Astrocyte of the spinal cord (primary cell): ENCODE data around the gene USH2A.

Experiments used
- DNase-seq: peaks from one replicate; pipeline ENCODE4 v3.0.0; 2011; ENCODE audit warnings: low read depth, low spot score
- H3K4me3 ChIP-seq: 2 replicates; pipeline ENCODE4 v1.5.1; 2011; ENCODE audit warnings: low read depth, mild to moderate bottlenecking, low read length, moderate library complexity
- in situ Hi-C: cut with HindIII; loops from 2 replicates; pipeline ENCODE4 v1.10.0; 2017; ENCODE audit warnings: low sequenced_read_pairs
- TF ChIP-seq, protein P1 (sequence below): IDR thresholded peaks from 2 replicates; pipeline ENCODE4 v1.5.1; 2012; ENCODE audit warnings: low read depth, mild to moderate bottlenecking, low read length, inconsistent platforms

USH2A gene

DNA sequence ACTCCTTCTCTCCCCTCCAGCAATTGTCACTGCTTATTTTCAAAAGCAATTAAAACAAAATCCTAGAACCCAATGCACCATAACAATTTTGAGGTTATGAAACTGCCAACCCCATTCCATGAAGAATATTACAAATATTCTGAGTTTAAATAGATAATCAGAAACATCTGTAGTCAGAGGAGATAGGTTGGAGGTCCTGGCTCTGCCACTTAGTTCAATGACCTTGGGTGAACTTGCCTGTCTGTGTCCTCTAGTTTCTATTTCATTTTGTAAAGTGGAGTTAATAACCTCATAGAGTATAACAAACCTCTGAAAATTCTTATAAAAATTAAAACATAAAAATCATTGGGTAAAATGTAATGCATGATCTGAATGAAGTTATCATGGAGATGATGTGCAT is 691.5 kb downstream of the USH2A start:
- TF ChIP-seq, protein P1, sequence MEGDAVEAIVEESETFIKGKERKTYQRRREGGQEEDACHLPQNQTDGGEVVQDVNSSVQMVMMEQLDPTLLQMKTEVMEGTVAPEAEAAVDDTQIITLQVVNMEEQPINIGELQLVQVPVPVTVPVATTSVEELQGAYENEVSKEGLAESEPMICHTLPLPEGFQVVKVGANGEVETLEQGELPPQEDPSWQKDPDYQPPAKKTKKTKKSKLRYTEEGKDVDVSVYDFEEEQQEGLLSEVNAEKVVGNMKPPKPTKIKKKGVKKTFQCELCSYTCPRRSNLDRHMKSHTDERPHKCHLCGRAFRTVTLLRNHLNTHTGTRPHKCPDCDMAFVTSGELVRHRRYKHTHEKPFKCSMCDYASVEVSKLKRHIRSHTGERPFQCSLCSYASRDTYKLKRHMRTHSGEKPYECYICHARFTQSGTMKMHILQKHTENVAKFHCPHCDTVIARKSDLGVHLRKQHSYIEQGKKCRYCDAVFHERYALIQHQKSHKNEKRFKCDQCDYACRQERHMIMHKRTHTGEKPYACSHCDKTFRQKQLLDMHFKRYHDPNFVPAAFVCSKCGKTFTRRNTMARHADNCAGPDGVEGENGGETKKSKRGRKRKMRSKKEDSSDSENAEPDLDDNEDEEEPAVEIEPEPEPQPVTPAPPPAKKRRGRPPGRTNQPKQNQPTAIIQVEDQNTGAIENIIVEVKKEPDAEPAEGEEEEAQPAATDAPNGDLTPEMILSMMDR: no peak
- H3K4me3 ChIP-seq: no peak overlapping the region
- no peak for DNase-seq
- in situ Hi-C loops: no loop called here

DNA sequence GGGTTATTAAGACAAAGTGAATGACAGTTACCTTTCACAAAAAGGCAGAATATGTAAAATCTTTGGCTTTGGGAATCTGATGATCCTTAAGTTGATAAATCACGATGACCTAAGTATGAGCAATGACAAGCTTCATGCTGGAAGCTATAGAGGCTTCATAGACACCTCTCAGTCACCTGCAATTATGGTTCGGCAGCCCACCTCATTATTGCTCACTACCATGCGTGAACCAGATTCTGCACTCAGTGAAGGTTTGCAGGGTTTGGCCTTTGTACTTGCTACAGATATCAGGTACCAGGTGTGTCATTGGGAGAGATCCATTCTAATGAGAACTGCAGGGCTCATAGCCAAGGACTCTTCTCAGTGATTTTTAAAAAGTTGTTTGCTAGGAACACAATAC is 692.6 kb downstream of the USH2A start:
- no peak overlapping the region for H3K4me3 ChIP-seq
- in situ Hi-C loops: no loop called here
- TF ChIP-seq, protein P1: no peak
- no peak for DNase-seq

DNA sequence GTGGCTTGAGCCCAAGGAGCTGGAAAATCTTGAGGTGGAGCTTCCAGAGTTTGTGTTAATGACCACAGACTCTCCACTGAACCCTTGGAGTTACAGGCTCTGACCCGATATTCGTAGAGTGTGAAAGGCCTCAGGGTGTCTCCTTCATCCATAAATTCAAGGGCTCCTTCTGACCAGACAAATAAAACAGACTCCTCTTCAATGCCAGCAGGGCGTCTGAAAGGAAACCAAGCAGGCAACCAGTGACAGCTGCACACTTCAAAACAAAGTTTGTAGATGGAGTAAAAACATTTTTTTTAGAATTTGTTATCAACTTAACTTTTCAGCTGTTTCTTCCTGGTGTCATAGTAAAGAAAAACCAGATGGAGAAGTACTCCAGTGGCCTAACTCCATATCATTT is 695.1 kb downstream of the USH2A start:
- no peak for DNase-seq
- H3K4me3 ChIP-seq: no peak overlapping the region
- in situ Hi-C loops: no loop called here
- TF ChIP-seq, protein P1: no peak

DNA sequence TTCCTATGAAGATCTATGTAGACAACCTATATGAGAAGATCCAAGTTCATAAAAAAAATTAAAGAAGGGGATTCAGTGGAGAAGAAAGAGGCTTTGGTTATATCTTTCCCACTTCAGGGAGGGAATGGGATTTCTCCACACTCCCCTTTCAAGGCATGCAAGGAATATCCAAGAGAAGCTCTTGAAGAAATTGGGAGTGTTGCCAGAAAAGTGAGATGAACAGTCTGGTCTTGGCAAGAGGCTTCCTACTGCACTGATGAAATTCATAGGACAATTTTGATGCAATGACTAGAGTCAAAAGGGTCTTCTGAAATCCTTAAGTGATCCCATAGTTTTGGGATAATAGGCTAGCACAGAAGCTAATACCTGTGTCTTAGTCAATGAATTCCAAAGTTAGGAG is 703.1 kb downstream of the USH2A start:
- TF ChIP-seq, protein P1: no peak
- no peak overlapping the region for H3K4me3 ChIP-seq
- no peak for DNase-seq
- in situ Hi-C loops: no loop called here

DNA sequence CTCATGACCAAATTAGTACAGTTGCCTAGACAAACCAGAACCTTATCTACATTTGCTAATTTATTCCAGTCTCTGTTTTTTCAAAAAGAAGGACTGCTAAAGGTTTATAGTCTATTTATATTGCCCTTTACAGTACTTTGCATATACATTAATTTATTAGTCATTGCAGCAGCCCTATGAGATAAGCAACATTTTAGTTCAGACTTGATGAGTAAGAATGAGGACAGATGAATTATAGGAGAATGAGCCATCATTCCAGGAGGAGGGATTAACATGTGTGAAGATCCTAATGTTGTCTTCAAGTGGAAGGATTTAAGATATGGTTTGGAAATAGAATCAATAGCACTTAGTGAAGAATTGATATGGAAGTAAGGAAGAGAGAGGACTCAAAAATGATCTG is 703.7 kb downstream of the USH2A start:
- no peak for DNase-seq
- no peak overlapping the region for H3K4me3 ChIP-seq
- TF ChIP-seq, protein P1: no peak
- in situ Hi-C loops: no loop called here

DNA sequence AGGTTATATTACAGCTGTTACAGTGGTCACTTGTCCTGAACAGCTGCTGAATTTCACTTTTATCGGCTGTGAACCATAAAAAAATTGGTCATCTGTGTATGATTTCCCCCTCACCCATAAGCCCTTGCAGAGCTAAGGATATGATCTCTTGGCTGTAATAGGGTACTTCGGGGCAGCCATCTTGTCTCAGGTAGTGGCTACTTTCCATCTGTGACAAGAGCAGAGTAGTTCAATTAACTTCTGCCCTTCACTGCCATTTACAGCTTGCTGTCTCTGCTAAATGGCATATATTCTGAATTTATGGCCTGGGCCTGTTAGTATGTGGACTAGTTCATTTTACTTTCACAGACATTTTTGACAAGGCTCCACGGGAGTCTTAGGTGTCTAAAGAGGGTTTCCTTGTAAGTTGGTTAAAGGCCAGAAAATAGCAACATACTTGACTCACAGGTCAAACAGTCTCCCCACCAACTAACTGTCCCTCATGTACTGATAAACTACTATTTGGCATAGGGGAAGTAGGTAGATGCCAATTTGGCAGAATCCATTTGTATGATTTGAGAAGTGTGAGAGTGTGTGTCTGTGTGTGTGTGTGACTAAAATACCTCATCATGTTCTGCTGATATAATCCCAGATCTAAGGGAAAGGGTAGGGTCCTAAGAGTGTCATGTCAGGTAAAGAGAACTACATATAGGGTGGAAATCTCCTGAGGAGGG is 704.5 kb downstream of the USH2A start:
- H3K4me3 ChIP-seq: no peak overlapping the region
- no peak for DNase-seq
- in situ Hi-C loops: no loop called here
- TF ChIP-seq, protein P1: no peak
